ENCODE results near the gene MAPK8IP1.

MAPK8IP1 gene

DNA sequence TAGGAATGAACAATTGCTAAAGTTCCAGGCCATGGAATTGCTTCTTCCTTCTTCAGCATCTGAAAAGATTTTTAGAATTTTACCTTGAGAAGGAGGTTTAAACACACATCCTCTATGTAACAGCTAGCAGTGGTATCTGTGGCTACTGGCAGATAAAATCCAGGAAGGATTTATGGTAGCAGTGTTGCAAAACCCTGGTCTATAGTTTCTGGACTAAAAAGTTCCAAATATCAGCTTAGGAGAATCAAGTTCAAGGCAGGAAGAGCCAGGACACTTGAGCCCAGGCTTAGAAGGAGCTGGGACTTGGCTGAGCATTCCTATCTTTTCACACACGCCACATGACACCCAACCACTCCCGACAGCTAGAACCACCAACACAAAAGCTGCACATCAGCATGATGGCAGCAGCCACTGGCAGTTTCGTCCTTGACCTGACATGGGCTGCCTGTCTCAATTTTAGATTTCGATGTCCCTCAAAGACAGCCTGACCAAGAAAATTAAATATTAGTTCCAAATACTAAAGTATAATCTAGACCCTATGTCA lies 51.1 kb downstream of the MAPK8IP1 start:
- in situ Hi-C loops (cut with MboI; ENCODE audit: low sequenced_read_pairs), result no loop called here

DNA sequence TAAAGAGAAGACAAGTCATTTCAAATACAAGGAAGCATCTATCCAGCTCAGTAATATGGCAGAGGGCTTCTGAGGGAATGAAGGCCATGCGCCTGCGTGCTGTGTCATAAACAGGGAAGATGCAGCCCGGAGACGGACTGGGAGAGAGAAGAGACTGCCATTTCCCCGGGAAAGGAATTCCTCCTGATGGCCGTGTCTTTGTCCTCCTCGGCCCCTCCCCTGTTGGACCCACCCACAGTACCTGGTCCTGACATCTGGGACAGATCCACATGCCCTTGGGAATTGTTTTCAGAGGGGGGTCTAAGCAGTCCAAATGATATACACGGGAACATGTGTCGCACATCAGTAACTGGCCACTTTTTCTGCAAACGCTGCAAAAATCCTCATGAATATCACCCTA lies 52.5 kb downstream of the MAPK8IP1 start:
- in situ Hi-C loops (cut with MboI; ENCODE audit: low sequenced_read_pairs), result no loop called here

DNA sequence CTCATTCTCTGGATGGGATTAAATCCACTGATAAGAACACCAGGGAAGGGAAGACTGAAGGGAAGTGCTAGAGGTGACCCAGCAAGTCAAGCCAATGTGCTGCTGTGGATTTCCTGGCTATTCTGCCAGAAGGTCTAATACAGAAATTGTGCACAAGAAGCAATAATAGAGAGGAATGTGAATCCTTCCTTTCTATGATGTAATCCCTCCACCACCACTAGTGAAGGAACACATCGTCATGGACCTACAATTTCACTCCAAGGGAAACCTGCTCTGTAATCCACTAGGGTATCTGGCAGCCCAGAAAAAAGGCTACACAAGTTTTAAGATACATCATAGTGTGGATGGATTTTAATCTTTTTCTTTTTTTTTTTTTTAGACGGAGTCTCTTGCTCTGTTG lies 54.4 kb downstream of the MAPK8IP1 start:
- in situ Hi-C loops (cut with MboI; ENCODE audit: low sequenced_read_pairs), result no loop called here

DNA sequence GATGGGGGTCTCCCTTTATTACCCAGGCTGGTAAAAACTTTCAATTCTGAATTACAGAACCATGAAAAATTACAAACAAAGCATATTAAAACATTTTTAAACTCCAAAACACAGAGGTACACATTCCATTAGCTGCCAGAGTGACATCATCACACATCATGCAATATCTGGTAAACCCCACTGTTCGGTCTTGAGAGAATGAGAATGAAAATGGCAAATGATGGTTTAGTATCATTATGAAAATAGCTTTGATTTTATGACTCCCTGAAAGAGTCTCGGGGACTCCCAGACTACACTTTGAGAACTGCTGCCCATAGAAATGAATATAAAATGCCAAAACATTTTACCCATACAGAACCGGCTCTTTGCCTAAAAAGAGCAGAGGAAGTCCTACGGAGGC lies 55.8 kb downstream of the MAPK8IP1 start:
- in situ Hi-C loops (cut with MboI; ENCODE audit: low sequenced_read_pairs), result no loop called here

DNA sequence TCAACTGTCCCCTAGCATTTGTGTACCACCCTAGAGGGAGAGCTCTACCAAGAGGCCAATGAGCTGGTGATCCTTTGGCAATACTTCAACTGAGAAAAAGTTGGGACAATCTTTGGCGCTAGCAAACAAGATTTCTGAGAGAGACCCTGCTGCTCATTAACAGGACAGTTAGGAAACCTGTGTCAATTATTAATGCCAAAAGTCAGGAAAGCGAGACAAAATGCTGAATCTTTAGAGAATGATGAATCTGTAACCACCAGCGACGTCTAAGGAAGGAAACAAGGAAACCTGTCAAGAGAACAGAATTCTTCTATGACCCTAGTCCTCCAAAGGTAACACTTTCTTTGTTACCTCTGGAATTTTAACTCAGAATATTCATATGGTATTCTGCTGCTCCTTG lies 56.9 kb downstream of the MAPK8IP1 start:
- in situ Hi-C loops (cut with MboI; ENCODE audit: low sequenced_read_pairs), result no loop called here

DNA sequence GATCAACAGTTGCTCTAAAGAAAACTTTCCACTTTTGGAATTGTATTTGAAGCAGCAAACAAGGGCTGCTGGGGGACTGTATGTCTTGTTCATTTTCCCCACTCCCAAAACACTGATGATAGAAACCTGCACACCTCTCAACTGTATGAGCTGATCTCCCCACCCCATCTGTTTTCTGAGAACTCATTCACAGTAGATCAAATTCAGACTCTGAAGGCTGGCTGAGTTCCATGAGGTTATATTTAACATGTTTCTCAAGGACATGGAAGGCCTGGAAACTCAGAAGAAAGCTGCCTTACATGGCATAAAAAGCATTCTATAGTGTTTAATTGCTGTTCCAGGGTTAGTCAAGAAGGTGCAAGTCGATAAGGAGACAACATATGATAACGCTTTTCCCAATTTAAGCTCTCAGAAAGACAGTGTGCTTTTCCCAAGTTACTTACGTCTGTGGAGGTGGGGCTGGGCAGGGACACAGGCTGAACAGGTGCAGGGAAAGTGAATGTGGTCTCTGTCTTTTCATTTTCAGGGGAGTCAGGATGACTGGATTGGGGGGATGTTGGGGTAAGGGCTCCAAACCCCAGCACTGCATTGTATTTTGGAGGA lies 60.0 kb downstream of the MAPK8IP1 start:
- in situ Hi-C loops (cut with MboI; ENCODE audit: low sequenced_read_pairs), result no loop called here

DNA sequence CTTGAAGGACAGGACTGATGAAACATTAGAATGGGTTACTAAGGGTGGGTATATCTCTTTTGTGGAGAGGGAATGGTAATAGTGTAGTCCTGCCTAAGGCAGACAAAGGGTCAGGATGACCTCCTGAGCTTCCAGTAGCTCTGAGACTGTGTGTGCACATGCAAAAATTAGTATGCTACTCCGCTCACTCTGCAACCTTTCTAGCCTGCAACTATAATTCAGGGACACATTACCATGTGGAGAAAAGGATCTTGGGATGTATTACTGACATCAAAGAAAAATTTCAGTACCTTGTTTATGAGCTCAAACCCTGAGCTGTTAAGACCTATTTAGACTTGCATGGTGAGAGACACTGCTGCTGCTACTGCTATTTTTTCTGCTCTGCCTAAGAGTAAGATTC lies 62.4 kb downstream of the MAPK8IP1 start:
- in situ Hi-C loops (cut with MboI; ENCODE audit: low sequenced_read_pairs), result no loop called here

DNA sequence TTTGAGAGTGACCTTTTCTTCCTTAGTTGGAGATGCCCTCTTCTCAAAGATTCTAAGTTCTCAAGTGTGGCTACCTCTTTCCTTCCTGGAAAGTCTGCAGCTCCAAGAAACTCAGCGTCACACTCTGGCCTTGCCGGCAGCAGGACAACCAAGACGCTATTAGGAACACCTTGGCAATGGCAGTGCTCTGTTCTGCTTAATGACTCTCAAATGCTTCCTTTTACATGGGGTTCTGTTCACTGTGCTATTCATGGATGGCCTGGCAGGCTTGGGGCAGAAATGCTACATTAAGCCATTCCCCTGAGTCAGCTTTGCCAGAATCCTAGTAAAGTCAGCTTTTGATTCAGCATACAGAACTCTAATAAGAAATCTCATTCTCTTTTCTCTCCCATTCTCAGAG lies 62.9 kb downstream of the MAPK8IP1 start:
- in situ Hi-C loops (cut with MboI; ENCODE audit: low sequenced_read_pairs), result no loop called here

DNA sequence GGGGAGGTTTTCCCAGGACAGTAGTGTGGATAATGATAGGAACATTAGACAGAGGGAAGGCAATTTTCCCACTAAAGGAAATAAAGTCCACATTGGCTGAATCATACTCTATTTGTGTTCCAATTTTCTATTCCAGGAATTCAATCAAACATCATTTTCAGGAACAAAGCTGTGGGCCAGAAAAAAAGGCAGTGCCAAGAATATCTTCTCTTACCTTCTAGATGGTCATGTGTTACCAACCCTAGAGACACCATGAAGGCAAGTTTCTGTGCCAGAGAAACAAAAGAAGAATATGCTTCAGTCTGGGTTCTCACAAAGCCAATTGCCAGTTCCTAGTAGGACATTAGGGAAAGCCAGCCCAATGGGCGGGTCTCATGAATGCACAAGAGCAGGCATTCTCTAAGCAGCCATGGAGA lies 64.5 kb downstream of the MAPK8IP1 start:
- in situ Hi-C loops (cut with MboI; ENCODE audit: low sequenced_read_pairs), result no loop called here

Measured in HL-60/S4 treated with retinoic acid at 250 ng/mL for 4 days and 3 days (cell line).